ENCODE results near the gene XXYLT1. TPM values are rescaled to one million over a fixed set of nuclear protein-coding genes. Genes with fewer than 3 reads are reported as not detected.
A peak's percentile ranks its signal among the peaks of the same experiment; 100 is the strongest.
"Not testable (repeated sequence)": the region's sequence is repeated elsewhere in the genome, so short reads cannot be mapped to it uniquely, and the experiment has no call there.

The XXYLT1 gene
- total RNA-seq, 1 donor: 29.4 TPM

GRCh38 chr3:195188426-195188927 is 82.5 kb downstream of the XXYLT1 start:
- no peak for DNase-seq (ENCODE audit: low read depth in 2 of 3, low spot score in 2 of 3)

- DNase-seq (ENCODE audit: low read depth in 2 of 3, low spot score in 2 of 3): no peak
These were observed 83.1 kb downstream of the XXYLT1 start for GRCh38 chr3:195187609-195188425.

- not testable (repeated sequence) for DNase-seq (ENCODE audit: low read depth in 2 of 3, low spot score in 2 of 3)
These were observed 84.3 kb downstream of the XXYLT1 start for GRCh38 chr3:195186710-195187047.

- DNase-seq (ENCODE audit: low read depth in 2 of 3, low spot score in 2 of 3): no peak
These were observed 84.8 kb downstream of the XXYLT1 start for GRCh38 chr3:195186041-195186709.

- DNase-seq (ENCODE audit: low read depth in 2 of 3, low spot score in 2 of 3): no peak
These were observed 85.4 kb downstream of the XXYLT1 start for GRCh38 chr3:195185583-195185982.

GRCh38 chr3:195184716-195185421 is 86.1 kb downstream of the XXYLT1 start:
- DNase-seq (ENCODE audit: low read depth in 2 of 3, low spot score in 2 of 3): no peak

- no peak for DNase-seq (ENCODE audit: low read depth in 2 of 3, low spot score in 2 of 3)
These were observed 87.7 kb downstream of the XXYLT1 start for GRCh38 chr3:195183071-195183776.

- peak in 1 of 3 donors; percentile 48 for DNase-seq (ENCODE audit: low read depth in 2 of 3, low spot score in 2 of 3)
These were observed 88.5 kb downstream of the XXYLT1 start for GRCh38 chr3:195182470-195182795.

- no peak for DNase-seq (ENCODE audit: low read depth in 2 of 3, low spot score in 2 of 3)
These were observed 89.1 kb downstream of the XXYLT1 start for GRCh38 chr3:195181741-195182469.

- no peak for DNase-seq (ENCODE audit: low read depth in 2 of 3, low spot score in 2 of 3)
These were observed 89.9 kb downstream of the XXYLT1 start for GRCh38 chr3:195181113-195181498.

- no peak for DNase-seq (ENCODE audit: low read depth in 2 of 3, low spot score in 2 of 3)
These were observed 90.4 kb downstream of the XXYLT1 start for GRCh38 chr3:195180490-195181112.

- DNase-seq (ENCODE audit: low read depth in 2 of 3, low spot score in 2 of 3): no peak
These were observed 91.0 kb downstream of the XXYLT1 start for GRCh38 chr3:195179776-195180489.

GRCh38 chr3:195178124-195178910 is 92.6 kb downstream of the XXYLT1 start:
- DNase-seq (ENCODE audit: low read depth in 2 of 3, low spot score in 2 of 3): peak in 2 of 3 donors; percentile 85 to 93

GRCh38 chr3:195177422-195178123 is 93.4 kb downstream of the XXYLT1 start:
- DNase-seq (ENCODE audit: low read depth in 2 of 3, low spot score in 2 of 3): no peak

- DNase-seq (ENCODE audit: low read depth in 2 of 3, low spot score in 2 of 3): no peak
These were observed 94.2 kb downstream of the XXYLT1 start for GRCh38 chr3:195176776-195177175.

GRCh38 chr3:195175476-195176337 is 95.3 kb downstream of the XXYLT1 start:
- no peak for DNase-seq (ENCODE audit: low read depth in 2 of 3, low spot score in 2 of 3)

GRCh38 chr3:195175076-195175475 is 95.9 kb downstream of the XXYLT1 start:
- DNase-seq (ENCODE audit: low read depth in 2 of 3, low spot score in 2 of 3): no peak

Data from hematopoietic multipotent progenitor cell (in vitro differentiated cells).